GM18861 (cell line): Measurements from ENCODE around the gene PGAP6.
"Not testable (repeated sequence)": the region's sequence is repeated elsewhere in the genome, so short reads cannot be mapped to it uniquely, and the experiment has no call there.

Experiments used
- ATAC-seq: cut with Tn5 transposase; IDR thresholded peaks from one replicate; pipeline ENCODE4 v1.9.1; 2021; ENCODE audit not compliant: unreplicated experiment

Gene PGAP6

DNA sequence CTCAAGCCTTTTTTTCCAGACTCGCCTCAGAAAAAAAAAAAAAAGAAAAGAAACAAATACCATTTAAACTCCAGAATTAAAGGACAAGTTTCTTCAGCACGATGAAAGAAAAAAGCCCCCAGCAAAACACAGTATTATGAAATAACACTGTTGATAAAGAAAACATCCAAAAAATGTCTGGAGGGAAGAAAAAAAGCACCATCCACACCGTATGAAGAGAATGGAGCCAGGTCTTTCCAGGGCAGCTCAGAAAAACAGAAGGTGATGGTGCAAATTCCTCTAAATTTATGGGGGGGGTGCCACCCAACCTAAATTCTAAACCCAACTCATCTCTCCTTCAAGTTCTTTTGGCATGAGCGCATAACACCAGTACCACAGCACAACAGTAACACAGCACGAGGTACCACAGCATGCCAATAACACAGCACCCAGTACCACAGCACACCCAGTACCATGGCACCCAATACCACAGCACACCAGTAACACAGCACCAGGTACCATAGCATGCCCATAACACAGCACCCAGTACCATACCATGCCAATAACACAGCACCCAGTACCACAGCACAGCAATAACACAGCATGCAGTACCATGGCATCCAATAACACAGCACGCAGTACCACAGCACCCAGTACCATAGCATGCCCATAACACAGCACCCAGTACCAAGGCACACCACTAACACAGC lies 48.2 kb downstream of the PGAP6 start:
- ATAC-seq, result no peak

GRCh38 chr16:331181-331814 lies 50.5 kb downstream of the PGAP6 start:
- not testable (repeated sequence) for ATAC-seq

DNA sequence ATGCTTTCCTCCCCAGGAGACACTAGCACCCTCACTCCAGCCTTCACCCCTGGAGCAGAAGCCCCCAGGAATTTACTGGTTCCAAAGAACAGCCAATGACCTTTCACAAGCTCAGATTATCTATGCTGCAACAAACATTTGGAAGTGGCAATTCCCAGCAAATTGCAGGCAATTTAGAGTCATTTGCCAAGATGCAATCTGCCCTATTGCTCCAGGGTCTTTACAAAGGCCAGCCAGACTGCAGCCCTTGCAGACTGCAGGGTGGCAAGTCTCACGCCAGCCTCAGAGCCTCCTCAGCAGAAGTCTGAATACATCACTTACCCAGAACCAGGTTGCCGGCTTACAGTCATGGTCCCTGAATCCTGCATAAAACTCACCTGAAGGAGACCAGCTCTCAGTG lies 51.0 kb downstream of the PGAP6 start:
- no peak for ATAC-seq

DNA sequence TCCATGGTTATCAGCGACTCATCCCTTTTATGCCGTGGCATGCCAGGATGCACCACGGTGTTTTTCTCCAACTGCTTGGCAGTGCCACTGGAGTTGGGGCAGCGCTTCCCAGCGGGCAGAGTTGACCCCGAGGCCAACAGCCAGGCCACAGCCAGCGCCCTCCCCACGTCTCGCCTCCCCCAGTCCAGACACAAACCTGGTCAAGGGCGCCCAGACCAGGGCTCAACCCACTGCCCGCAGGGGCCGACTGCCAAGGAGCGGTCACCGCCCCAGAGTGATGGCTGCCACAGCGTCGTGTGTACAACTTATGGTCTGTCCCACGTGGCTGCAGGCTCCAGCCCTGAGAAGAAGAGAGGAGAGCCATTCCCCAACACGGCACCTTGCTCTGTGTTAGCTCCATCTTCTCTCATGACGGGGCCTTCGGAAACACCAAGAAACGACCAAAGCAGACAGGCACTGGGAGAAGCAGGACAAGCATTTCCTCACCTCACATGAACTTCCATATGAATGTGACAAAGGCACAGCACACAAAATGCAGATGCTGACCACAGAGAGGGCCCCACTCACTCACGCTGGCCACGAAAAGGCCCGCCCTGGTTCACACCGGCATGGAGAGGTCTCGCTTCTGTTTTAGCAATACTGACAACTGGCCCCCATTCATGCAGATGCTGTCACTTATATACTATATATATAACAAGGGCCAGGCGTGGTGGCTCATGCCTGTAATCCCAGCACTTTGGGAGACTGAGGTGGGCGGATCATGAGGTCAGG lies 56.2 kb downstream of the PGAP6 start:
- ATAC-seq, result no peak

- ATAC-seq, result no peak
These were observed 57.1 kb downstream of the PGAP6 start for GRCh38 chr16:324451-325334.

DNA sequence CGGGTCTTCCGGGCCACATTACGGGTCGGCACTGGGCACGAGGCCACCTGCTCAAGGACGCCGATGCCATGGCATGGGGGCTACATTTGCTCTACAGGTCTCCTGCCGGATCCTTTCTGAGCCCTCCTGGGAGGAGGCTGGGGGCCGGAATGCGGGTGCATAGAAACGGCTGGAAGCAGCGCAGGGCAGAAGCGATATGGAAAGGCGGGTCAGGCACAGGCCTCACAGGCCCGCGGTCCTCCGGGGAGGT lies 57.7 kb downstream of the PGAP6 start:
- ATAC-seq, result no peak

GRCh38 chr16:322476-323143 lies 59.2 kb downstream of the PGAP6 start:
- ATAC-seq, result no peak

DNA sequence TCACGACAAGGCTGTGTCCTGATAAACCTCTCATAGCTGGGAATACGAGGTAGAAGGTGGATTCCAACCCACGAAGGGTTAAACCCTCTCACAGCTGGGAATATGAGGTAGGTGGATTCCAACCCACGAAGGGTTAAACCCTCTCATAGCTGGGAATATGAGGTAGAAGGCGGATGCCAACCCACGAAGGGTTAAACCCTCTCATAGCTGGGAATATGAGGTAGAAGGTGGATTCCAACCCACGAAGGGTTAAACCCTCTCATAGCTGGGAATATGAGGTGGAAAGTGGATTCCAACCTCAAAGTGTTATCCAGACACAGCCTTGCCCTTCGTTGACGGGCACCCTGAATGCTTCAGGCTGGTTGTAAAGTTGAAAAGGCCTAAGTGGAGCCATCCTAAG lies 60.2 kb downstream of the PGAP6 start:
- no peak for ATAC-seq
